Measurements from ENCODE around the gene MAN1C1. TPM values are rescaled to one million over a fixed set of nuclear protein-coding genes. Genes with fewer than 3 reads are reported as not detected.

MAN1C1 gene
- total and polyA plus RNA-seq, 2 donors (not counting 1 experiment from before 2014, with no cell fraction given): 17.7 to 51.4 TPM

GRCh38 chr1:25688390-25689119 is 72.0 kb downstream of the MAN1C1 start:
- Histone ChIP-seq H3K4me3 (replicated peaks in 1 of 4; ENCODE audit: control extremely low read depth in 1 of 4, insufficient read depth in 1 of 4, low read depth in 3 of 4, low read length in 4 of 4) (no peak overlapping the region), H3K79me2 (ENCODE audit: control insufficient read depth, insufficient read depth, low read length) (no peaks in the 10 kb centered on the region), H3K9ac (ENCODE audit: insufficient read depth, low read length) (no peak overlapping the region), H3K4me1 (ENCODE audit: control insufficient read depth, extremely low read depth, insufficient read depth, low read length) (peaks cover 10% of the 10 kb centered on the region), H2AFZ (ENCODE audit: low read length) (no peak overlapping the region), H3K36me3 (ENCODE audit: control insufficient read depth, insufficient read depth, low read length) (no peaks in the 10 kb centered on the region), H4K20me1 (ENCODE audit: control insufficient read depth, extremely low read depth, insufficient read depth, low read length) (no peaks in the 10 kb centered on the region), H3K27ac (ENCODE audit: insufficient read depth, low read length) (no peak overlapping the region), H3K27me3 (ENCODE audit: control insufficient read depth, insufficient read depth, low read length) (no peaks in the 10 kb centered on the region), H3K9me3 (ENCODE audit: control insufficient read depth, insufficient read depth, low read depth, low read length) (no peaks in the 10 kb centered on the region), H3K4me2 (ENCODE audit: extremely low read depth, insufficient read depth, low read length) (no peak overlapping the region)
- TF ChIP-seq CTCF (conservative IDR thresholded peaks at IDR 0.05 in 1 of 2, IDR thresholded peaks at IDR 0.05 in 1 of 2; ENCODE audit: low read depth in 1 of 2, low read length in 2 of 2) (no peak), EZH2 (IDR thresholded peaks at IDR 0.05; ENCODE audit: low read length, missing control alignments) (no peak)
- peak; percentile 24 to 49 for DNase-seq (ENCODE audit: low read depth in 2 of 2)

- Histone ChIP-seq H2AFZ (ENCODE audit: low read length) (no peak overlapping the region), H3K4me2 (ENCODE audit: extremely low read depth, insufficient read depth, low read length) (no peak overlapping the region), H3K79me2 (ENCODE audit: control insufficient read depth, insufficient read depth, low read length) (no peaks in the 10 kb centered on the region), H3K9me3 (ENCODE audit: control insufficient read depth, insufficient read depth, low read depth, low read length) (no peaks in the 10 kb centered on the region), H3K27ac (ENCODE audit: insufficient read depth, low read length) (no peak overlapping the region), H3K27me3 (ENCODE audit: control insufficient read depth, insufficient read depth, low read length) (no peaks in the 10 kb centered on the region), H4K20me1 (ENCODE audit: control insufficient read depth, extremely low read depth, insufficient read depth, low read length) (no peaks in the 10 kb centered on the region), H3K4me1 (ENCODE audit: control insufficient read depth, extremely low read depth, insufficient read depth, low read length) (peaks cover 21% of the 10 kb centered on the region), H3K4me3 (replicated peaks in 1 of 4; ENCODE audit: control extremely low read depth in 1 of 4, insufficient read depth in 1 of 4, low read depth in 3 of 4, low read length in 4 of 4) (no peak overlapping the region), H3K36me3 (ENCODE audit: control insufficient read depth, insufficient read depth, low read length) (no peaks in the 10 kb centered on the region), H3K9ac (ENCODE audit: insufficient read depth, low read length) (no peak overlapping the region)
- TF ChIP-seq CTCF (conservative IDR thresholded peaks at IDR 0.05 in 1 of 2, IDR thresholded peaks at IDR 0.05 in 1 of 2; ENCODE audit: low read depth in 1 of 2, low read length in 2 of 2) (no peak), EZH2 (IDR thresholded peaks at IDR 0.05; ENCODE audit: low read length, missing control alignments) (no peak)
- DNase-seq (ENCODE audit: low read depth in 2 of 2): no peak
Measured at GRCh38 chr1:25689686-25690381, 73.2 kb downstream of the MAN1C1 start.

GRCh38 chr1:25690396-25690956 is 73.9 kb downstream of the MAN1C1 start:
- Histone ChIP-seq H3K4me2 (ENCODE audit: extremely low read depth, insufficient read depth, low read length) (no peak overlapping the region), H4K20me1 (ENCODE audit: control insufficient read depth, extremely low read depth, insufficient read depth, low read length) (no peaks in the 10 kb centered on the region), H3K9ac (ENCODE audit: insufficient read depth, low read length) (no peak overlapping the region), H2AFZ (ENCODE audit: low read length) (no peak overlapping the region), H3K4me3 (replicated peaks in 1 of 4; ENCODE audit: control extremely low read depth in 1 of 4, insufficient read depth in 1 of 4, low read depth in 3 of 4, low read length in 4 of 4) (no peak overlapping the region), H3K27me3 (ENCODE audit: control insufficient read depth, insufficient read depth, low read length) (no peaks in the 10 kb centered on the region), H3K4me1 (ENCODE audit: control insufficient read depth, extremely low read depth, insufficient read depth, low read length) (peaks cover 24% of the 10 kb centered on the region), H3K27ac (ENCODE audit: insufficient read depth, low read length) (no peak overlapping the region), H3K79me2 (ENCODE audit: control insufficient read depth, insufficient read depth, low read length) (no peaks in the 10 kb centered on the region), H3K36me3 (ENCODE audit: control insufficient read depth, insufficient read depth, low read length) (no peaks in the 10 kb centered on the region), H3K9me3 (ENCODE audit: control insufficient read depth, insufficient read depth, low read depth, low read length) (no peaks in the 10 kb centered on the region)
- no peak for DNase-seq (ENCODE audit: low read depth in 2 of 2)
- TF ChIP-seq EZH2 (IDR thresholded peaks at IDR 0.05; ENCODE audit: low read length, missing control alignments) (no peak), CTCF (conservative IDR thresholded peaks at IDR 0.05 in 1 of 2, IDR thresholded peaks at IDR 0.05 in 1 of 2; ENCODE audit: low read depth in 1 of 2, low read length in 2 of 2) (no peak)

Data from fibroblast of lung (primary cell).